Femur (tissue), 1 donor: ENCODE results near the gene TXNDC15.

Experiments
- DNase-seq: peaks from one replicate; pipeline ENCODE4 v3.0.0-alpha.2; 2017

The TXNDC15 gene

GRCh38 chr5:134920848-134921575, 46.8 kb downstream of the TXNDC15 start:
- no peak for DNase-seq

GRCh38 chr5:134932508-134932907, 58.3 kb downstream of the TXNDC15 start:
- DNase-seq = no peak

- no peak for DNase-seq
Observed at GRCh38 chr5:134934202-134934601, 60.0 kb downstream of the TXNDC15 start.

GRCh38 chr5:134935711-134936602, 61.8 kb downstream of the TXNDC15 start:
- DNase-seq = no peak

- DNase-seq = no peak
Observed at GRCh38 chr5:134937526-134937925, 63.4 kb downstream of the TXNDC15 start.

- no peak for DNase-seq
Observed at GRCh38 chr5:134938030-134938429, 63.9 kb downstream of the TXNDC15 start.

GRCh38 chr5:134939500-134939899, 65.3 kb downstream of the TXNDC15 start:
- DNase-seq = no peak

- DNase-seq = no peak
Observed at GRCh38 chr5:134943547-134943946, 69.4 kb downstream of the TXNDC15 start.

GRCh38 chr5:134944630-134945029, 70.5 kb downstream of the TXNDC15 start:
- DNase-seq = no peak

GRCh38 chr5:134945041-134945440, 70.9 kb downstream of the TXNDC15 start:
- no peak for DNase-seq

GRCh38 chr5:134948911-134949310, 74.7 kb downstream of the TXNDC15 start:
- DNase-seq = peak; percentile 58

- no peak for DNase-seq
Observed at GRCh38 chr5:134949316-134949715, 75.1 kb downstream of the TXNDC15 start.
